Measurements from ENCODE around the gene HES5.

HES5 gene

DNA sequence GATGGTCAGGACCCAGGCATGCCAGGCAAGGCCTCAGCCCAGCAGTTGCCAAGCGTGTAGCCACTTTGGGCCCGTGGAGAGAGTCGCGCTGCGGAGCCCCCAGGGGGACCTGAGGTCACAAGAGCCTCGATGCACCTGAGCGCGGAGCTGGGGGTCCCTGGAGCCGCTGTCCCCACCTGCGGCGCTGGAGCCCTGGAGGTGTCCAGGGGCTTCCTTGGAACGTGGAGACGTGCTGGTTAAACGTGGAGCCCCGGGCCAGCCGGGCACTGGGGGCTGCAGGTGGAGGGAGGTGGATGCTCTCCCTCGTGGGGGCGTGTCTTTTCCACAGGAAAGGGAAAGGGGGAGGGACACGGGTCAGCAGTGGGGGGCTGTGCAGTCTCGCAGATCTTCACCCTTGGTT, 50.9 kb downstream of the HES5 start:
- no peak for DNase-seq (ENCODE audit: low read depth)
